ENCODE measurements around the gene SEMA4C.
A peak's percentile ranks its signal among the peaks of the same experiment; 100 is the strongest.
"Not testable (repeated sequence)": the region's sequence is repeated elsewhere in the genome, so short reads cannot be mapped to it uniquely, and the experiment has no call there.

The SEMA4C gene

GRCh38 chr2:96866149-96866548 lies 3.7 kb downstream of the SEMA4C start:
- DNase-seq, result no peak

GRCh38 chr2:96865654-96866053 lies 4.2 kb downstream of the SEMA4C start:
- DNase-seq, result no peak

GRCh38 chr2:96864343-96865091 lies 5.4 kb downstream of the SEMA4C start:
- no peak for DNase-seq

GRCh38 chr2:96863575-96864342 lies 6.1 kb downstream of the SEMA4C start:
- no peak for DNase-seq

- DNase-seq, result not testable (repeated sequence)
These were observed 6.8 kb downstream of the SEMA4C start for GRCh38 chr2:96863056-96863455.

- no peak for DNase-seq
These were observed 8.8 kb downstream of the SEMA4C start for GRCh38 chr2:96861074-96861473.

GRCh38 chr2:96860065-96861029 lies 9.5 kb downstream of the SEMA4C start:
- no peak for DNase-seq

- DNase-seq, result no peak
These were observed 10.2 kb downstream of the SEMA4C start for GRCh38 chr2:96859681-96860064.

GRCh38 chr2:96859099-96859649 lies 10.7 kb downstream of the SEMA4C start:
- DNase-seq, result no peak

- DNase-seq, result peak; percentile 98
These were observed 12.1 kb downstream of the SEMA4C start, which contains the start of gene ANKRD39 for GRCh38 chr2:96857667-96858372. Gene ANKRD39, minus strand, starts transcription at chr2:96858016. Its CDS starts 29 bp downstream, at chr2:96857987.

- DNase-seq, result no peak
These were observed 12.9 kb downstream of the SEMA4C start for GRCh38 chr2:96856776-96857666.

GRCh38 chr2:96853321-96853720 lies 16.6 kb downstream of the SEMA4C start:
- no peak for DNase-seq

- no peak for DNase-seq
These were observed 17.2 kb downstream of the SEMA4C start for GRCh38 chr2:96852667-96853066.

GRCh38 chr2:96848264-96848663 lies 21.6 kb downstream of the SEMA4C start:
- no peak for DNase-seq

GRCh38 chr2:96847586-96847985 lies 22.3 kb downstream of the SEMA4C start:
- no peak for DNase-seq

GRCh38 chr2:96846825-96847224 lies 23.1 kb downstream of the SEMA4C start:
- DNase-seq, result no peak

- DNase-seq, result no peak
These were observed 25.5 kb downstream of the SEMA4C start for GRCh38 chr2:96844405-96844808.

- DNase-seq, result no peak
These were observed 26.2 kb downstream of the SEMA4C start, which contains the start of gene ANKRD23 for GRCh38 chr2:96843538-96844268. Gene ANKRD23, minus strand, starts transcription at chr2:96844021. Its CDS starts 29 bp downstream, at chr2:96843992.

- no peak for DNase-seq
These were observed 27.3 kb downstream of the SEMA4C start for GRCh38 chr2:96842600-96842999.
